Measurements from ENCODE around the gene TRPV4. TPM values are rescaled to one million over a fixed set of nuclear protein-coding genes. Genes with fewer than 3 reads are reported as not detected.

Gene TRPV4
- total RNA-seq, 1 donor from 2014 or later: 0.56 TPM

GRCh38 chr12:109840305-109841074 is 7.3 kb upstream of the TRPV4 start:
- Histone ChIP-seq H3K9ac (no peak overlapping the region), H4K20me1 (ENCODE audit: low read depth) (no peaks in the 10 kb centered on the region), H3K27ac (no peak overlapping the region), H3K4me2 (peak overlapping the region; percentile 17), H3K9me3 (ENCODE audit: low read depth) (no peaks in the 10 kb centered on the region), H2AFZ (replicated peaks) (no peak overlapping the region), H3F3A (ENCODE audit: low read depth) (peaks cover 21% of the 10 kb centered on the region), H3K4me3 (no peak overlapping the region), H3K4me1 (peaks cover 9% of the 10 kb centered on the region), H3K79me2 (ENCODE audit: low read depth) (no peaks in the 10 kb centered on the region), H3K27me3 (no peaks in the 10 kb centered on the region), H3K36me3 (no peaks in the 10 kb centered on the region)
- H3K4me3 Mint-ChIP-seq: no peak overlapping the region
- peak overlapping the region; percentile 6 for H3K27ac Mint-ChIP-seq
- peak; percentile 48 for DNase-seq (ENCODE audit: low spot score)
- H3K36me3 Mint-ChIP-seq: no peaks in the 10 kb centered on the region
- peaks cover 14% of the 10 kb centered on the region for H3K27me3 Mint-ChIP-seq (ENCODE audit: insufficient read depth, low read depth)
- TF ChIP-seq EZH2 (IDR thresholded peaks at IDR 0.05) (no peak), CTCF (IDR thresholded peaks at IDR 0.05) (no peak), EZH2phosphoT487 (IDR thresholded peaks at IDR 0.05) (no peak)
- peaks cover 9% of the 10 kb centered on the region for H3K4me1 Mint-ChIP-seq
- H3K9me3 Mint-ChIP-seq: no peaks in the 10 kb centered on the region

GRCh38 chr12:109839444-109839843 is 6.2 kb upstream of the TRPV4 start:
- no peak overlapping the region for H3K4me2 ChIP-seq
- no peak for DNase-seq (ENCODE audit: low spot score)
- H3F3A ChIP-seq (ENCODE audit: low read depth): peaks cover 26% of the 10 kb centered on the region
- H3K27ac Mint-ChIP-seq: no peak overlapping the region
- no peaks in the 10 kb centered on the region for H3K27me3 ChIP-seq
- H3K27ac ChIP-seq: no peak overlapping the region
- no peak for TF ChIP-seq CTCF (IDR thresholded peaks at IDR 0.05)
- no peak for TF ChIP-seq EZH2phosphoT487 (IDR thresholded peaks at IDR 0.05)
- no peak for TF ChIP-seq EZH2 (IDR thresholded peaks at IDR 0.05)
- H3K4me1 Mint-ChIP-seq: peaks cover 9% of the 10 kb centered on the region
- H3K27me3 Mint-ChIP-seq (ENCODE audit: insufficient read depth, low read depth): peaks cover 10% of the 10 kb centered on the region
- H3K4me3 Mint-ChIP-seq: no peak overlapping the region
- H4K20me1 ChIP-seq (ENCODE audit: low read depth): no peaks in the 10 kb centered on the region
- no peak overlapping the region for H3K4me3 ChIP-seq
- peaks cover 9% of the 10 kb centered on the region for H3K4me1 ChIP-seq
- H3K36me3 ChIP-seq: no peaks in the 10 kb centered on the region
- H3K9me3 ChIP-seq (ENCODE audit: low read depth): no peaks in the 10 kb centered on the region
- H3K79me2 ChIP-seq (ENCODE audit: low read depth): no peaks in the 10 kb centered on the region
- H2AFZ ChIP-seq (replicated peaks): no peak overlapping the region
- H3K36me3 Mint-ChIP-seq: no peaks in the 10 kb centered on the region
- H3K9me3 Mint-ChIP-seq: no peaks in the 10 kb centered on the region
- H3K9ac ChIP-seq: no peak overlapping the region

GRCh38 chr12:109836916-109837315 is 3.7 kb upstream of the TRPV4 start:
- Mint-ChIP-seq H3K27ac (no peak overlapping the region), H3K36me3 (no peaks in the 10 kb centered on the region), H3K4me1 (peaks cover 10% of the 10 kb centered on the region), H3K9me3 (no peaks in the 10 kb centered on the region), H3K27me3 (ENCODE audit: insufficient read depth, low read depth) (peaks cover 13% of the 10 kb centered on the region), H3K4me3 (no peak overlapping the region)
- no peak overlapping the region for H3K4me2 ChIP-seq
- no peak overlapping the region for H3K27ac ChIP-seq
- H3K9ac ChIP-seq: no peak overlapping the region
- peaks cover 22% of the 10 kb centered on the region for H3F3A ChIP-seq (ENCODE audit: low read depth)
- no peak for TF ChIP-seq CTCF (IDR thresholded peaks at IDR 0.05)
- TF ChIP-seq EZH2 (IDR thresholded peaks at IDR 0.05): no peak
- no peak for TF ChIP-seq EZH2phosphoT487 (IDR thresholded peaks at IDR 0.05)
- peaks cover 9% of the 10 kb centered on the region for H3K4me1 ChIP-seq
- H4K20me1 ChIP-seq (ENCODE audit: low read depth): no peaks in the 10 kb centered on the region
- no peak for DNase-seq (ENCODE audit: low spot score)
- H3K79me2 ChIP-seq (ENCODE audit: low read depth): no peaks in the 10 kb centered on the region
- peaks cover 12% of the 10 kb centered on the region for H3K27me3 ChIP-seq
- no peak overlapping the region for H3K4me3 ChIP-seq
- H3K36me3 ChIP-seq: no peaks in the 10 kb centered on the region
- H3K9me3 ChIP-seq (ENCODE audit: low read depth): no peaks in the 10 kb centered on the region
- no peak overlapping the region for H2AFZ ChIP-seq (replicated peaks)

All from neural progenitor cell (in vitro differentiated cells).